GM12891 (cell line): ENCODE measurements around the gene ANKRD23.

Experiments used
- PAX5 ChIP-seq: IDR thresholded peaks from 2 replicates; pipeline ENCODE4 v1.6.1; 2011; ENCODE audit warnings: low read length, moderate library complexity, mild to moderate bottlenecking; ENCODE audit not compliant: insufficient read depth, severe bottlenecking
- POLR2A ChIP-seq: IDR thresholded peaks from 2 replicates; pipeline ENCODE4 v1.6.1; 2011; ENCODE audit warnings: low read depth, low read length, control low read depth
- POLR2AphosphoS5 ChIP-seq: IDR thresholded peaks from 2 replicates; pipeline ENCODE4 v1.6.1; 2011; ENCODE audit warnings: low read depth, low read length, control low read depth
- POU2F2 ChIP-seq: IDR thresholded peaks from 2 replicates; pipeline ENCODE4 v1.6.1; 2011; ENCODE audit warnings: low read depth, mild to moderate bottlenecking, control low read depth, low read length, moderate library complexity
- SPI1 ChIP-seq: IDR thresholded peaks from 2 replicates; pipeline ENCODE4 v1.6.1; 2011; ENCODE audit warnings: low read depth, low read length, control low read depth
- TAF1 ChIP-seq: IDR thresholded peaks from 2 replicates; pipeline ENCODE4 v1.6.1; 2011; ENCODE audit warnings: low read depth, low read length, control low read depth

GRCh38 chr2:96798733-96799622 is 44.8 kb downstream of the ANKRD23 start:
- TF ChIP-seq TAF1 (no peak), POLR2AphosphoS5 (no peak), POLR2A (no peak), SPI1 (no peak), POU2F2 (no peak), PAX5 (no peak)
